HepG2 (cell line): ENCODE measurements around the gene EIF4G2. TPM values are rescaled to one million over a fixed set of nuclear protein-coding genes. Genes with fewer than 3 reads are reported as not detected.

Source experiments
- DNMT1 ChIP-seq: sonication (generic); formaldehyde crosslinking; IDR thresholded peaks from 2 replicates; pipeline ENCODE4 v1.5.1; 2020; ENCODE audit warnings: mild to moderate bottlenecking, missing genetic modification reagents
- FOXM1 ChIP-seq: sonication (generic); formaldehyde crosslinking; IDR thresholded peaks from 2 replicates; pipeline ENCODE4 v1.5.0; 2020; ENCODE audit warnings: missing genetic modification reagents
- HNF1A ChIP-seq, 2 experiments: sonication (generic) in 1 of 2; formaldehyde crosslinking in 1 of 2; IDR thresholded peaks; 2 replicates each; pipeline versions ENCODE4 v1.4.0 to v1.6.1; 2016 to 2020; ENCODE audit warnings: borderline replicate concordance in 1 of 2, low read depth in 1 of 2, mild to moderate bottlenecking in 1 of 2, missing genetic modification reagents in 1 of 2
- KDM6A ChIP-seq: IDR thresholded peaks from 2 replicates; pipeline ENCODE4 v1.6.1; 2016; ENCODE audit warnings: low read depth
- KMT2B ChIP-seq: IDR thresholded peaks from 2 replicates; pipeline ENCODE4 v1.6.1; 2016; ENCODE audit warnings: missing genetic modification reagents, missing compliant biosample characterization
- LCORL ChIP-seq, 2 experiments: fragments of 450-650 bp in 1 of 2; sonication (generic) in 1 of 2; formaldehyde crosslinking in 1 of 2; IDR thresholded peaks; 2 replicates each; pipeline versions ENCODE4 v1.5.0 to v1.6.1; 2017 to 2020; ENCODE audit warnings: antibody characterized with exemption in 1 of 2, missing genetic modification reagents in 1 of 2
- MXD1 ChIP-seq: sonication (generic); formaldehyde crosslinking; IDR thresholded peaks from 2 replicates; pipeline ENCODE4 v1.4.0; 2020; ENCODE audit warnings: mild to moderate bottlenecking, missing genetic modification reagents
- MYC ChIP-seq: sonication (generic); formaldehyde crosslinking; IDR thresholded peaks from 2 replicates; pipeline ENCODE4 v1.9.0; 2021; ENCODE audit warnings: missing genetic modification reagents, borderline replicate concordance
- SMARCE1 ChIP-seq: fragments of 450-650 bp; IDR thresholded peaks from 2 replicates; pipeline ENCODE4 v1.6.1; 2017; ENCODE audit warnings: borderline replicate concordance
- SRSF4 ChIP-seq: fragments of 200-400 bp; formaldehyde crosslinking; IDR thresholded peaks from one replicate; pipeline ENCODE4 v1.6.1; 2018; ENCODE audit warnings: mild to moderate bottlenecking, low read depth, low read length, moderate library complexity; ENCODE audit not compliant: poor library complexity, severe bottlenecking
- SRY ChIP-seq: sonication (generic); formaldehyde crosslinking; IDR thresholded peaks from 2 replicates; pipeline ENCODE4 v1.8.0; 2022; ENCODE audit warnings: mild to moderate bottlenecking, missing genetic modification reagents
- UBTF ChIP-seq: sonication (generic); formaldehyde crosslinking; IDR thresholded peaks from 2 replicates; pipeline ENCODE4 v1.4.0; 2020; ENCODE audit warnings: mild to moderate bottlenecking, missing genetic modification reagents
- YY1 ChIP-seq: IDR thresholded peaks from 2 replicates; pipeline ENCODE4 v1.6.1; 2011; ENCODE audit warnings: low read length, low read depth, moderate library complexity, mild to moderate bottlenecking; ENCODE audit not compliant: insufficient read depth, insufficient replicate concordance
- ZNF180 ChIP-seq: sonication (generic); formaldehyde crosslinking; IDR thresholded peaks from 2 replicates; pipeline ENCODE4 v1.4.0; 2020; ENCODE audit warnings: low read depth, missing genetic modification reagents, borderline replicate concordance
- ZNF451 ChIP-seq: sonication (generic); formaldehyde crosslinking; IDR thresholded peaks from 2 replicates; pipeline ENCODE4 v1.5.0; 2020; ENCODE audit warnings: mild to moderate bottlenecking, missing genetic modification reagents
- ZNF501 ChIP-seq: sonication (generic); formaldehyde crosslinking; IDR thresholded peaks from 2 replicates; pipeline ENCODE4 v1.5.1; 2020; ENCODE audit warnings: mild to moderate bottlenecking, moderate library complexity, missing genetic modification reagents
- ZNF503 ChIP-seq: sonication (generic); formaldehyde crosslinking; IDR thresholded peaks from 2 replicates; pipeline ENCODE4 v1.4.0; 2020; ENCODE audit warnings: missing genetic modification reagents
- ZNF616 ChIP-seq: sonication (generic); formaldehyde crosslinking; IDR thresholded peaks from 2 replicates; pipeline ENCODE4 v1.5.0; 2020; ENCODE audit warnings: low read depth, mild to moderate bottlenecking, missing genetic modification reagents
- polyA plus RNA-seq, 8 experiments: library from polyadenylated mRNA; depleted of rRNA in 3 of 8; stranded (reverse) in 7 of 8; unstranded in 1 of 8; fragments of >200 nt; fragmentation: Illumina TruSeq in 4 of 8; extraction: Trizol in 4 of 8; gene quantifications; 2 replicates each; pipeline versions ENCODE4 v1.2.1 to v1.2.3, GENCODE V29; 2011 to 2016; ENCODE audit warnings: low read depth in 4 of 8, missing spikeins in 1 of 8, mixed read lengths in 1 of 8; ENCODE audit not compliant: insufficient read depth in 1 of 8
- total RNA-seq, 5 experiments: library from RNA; depleted of rRNA; stranded (reverse); fragments of >200 nt; fragmentation: Illumina TruSeq; extraction: Trizol; gene quantifications; 2 replicates each; pipeline ENCODE4 v1.2.3, GENCODE V29; 2016; ENCODE audit warnings: low read depth in 1 of 5

Gene EIF4G2
- total and polyA plus RNA-seq, 2 of the 13 experiments (the other 11 are each of a cell fraction or from before 2014, with no cell fraction given): 362 to 546 TPM

- TF ChIP-seq ZNF503 (CRISPR knock-in tag): no peak; the same call in 1 of the 2 replicates
- TF ChIP-seq MXD1 (CRISPR knock-in tag): peak; percentile 50; the same call in 1 of the 2 replicates
- no peak for TF ChIP-seq FOXM1 (CRISPR knock-in tag)
- TF ChIP-seq DNMT1: peak; percentile 8; the same call in 1 of the 2 replicates
- TF ChIP-seq ZNF616 (CRISPR knock-in tag): no peak
- TF ChIP-seq LCORL (IDR thresholded peaks at IDR 0.05): no peak
- peak; percentile 65; the same call in 1 of the 2 replicates for TF ChIP-seq LCORL (CRISPR knock-in tag; IDR thresholded peaks at IDR 0.05)
- no peak for TF ChIP-seq HNF1A (IDR thresholded peaks at IDR 0.05; ENCODE audit: low read depth)
- TF ChIP-seq HNF1A (CRISPR knock-in tag; IDR thresholded peaks at IDR 0.05; ENCODE audit: borderline replicate concordance): peak; percentile 73
- TF ChIP-seq ZNF501 (CRISPR knock-in tag): peak; percentile 52; the same call in 1 of the 2 replicates
- TF ChIP-seq MYC (CRISPR knock-in tag): peak; percentile 85
- no peak for TF ChIP-seq SMARCE1
- no peak; the same call in 1 of the 2 replicates for TF ChIP-seq KDM6A (CRISPR knock-in tag)
- peak; percentile 60 for TF ChIP-seq SRY (CRISPR knock-in tag)
- no peak for TF ChIP-seq SRSF4
- TF ChIP-seq UBTF (CRISPR knock-in tag): no peak; the same call in 1 of the 2 replicates
- TF ChIP-seq YY1: peak; percentile 99
- peak; percentile 78 for TF ChIP-seq ZNF451 (CRISPR knock-in tag)
- peak; percentile 76 for TF ChIP-seq KMT2B (CRISPR knock-in tag)
- TF ChIP-seq ZNF180 (CRISPR knock-in tag): no peak
Observed at GRCh38 chr11:10808553-10809372, at the start of gene EIF4G2 (continued).
